Glomerular visceral epithelial cell (primary cell): Measurements from ENCODE around the gene DNM2.

Source experiments
- DNase-seq: peaks from one replicate; pipeline ENCODE4 v3.0.0-alpha.2; 2016; ENCODE audit errors: extremely low spot score

DNM2 gene

GRCh38 chr19:10776900-10777650, 59.2 kb downstream of the DNM2 start:
- DNase-seq, result no peak

- no peak for DNase-seq
These were observed 62.5 kb downstream of the DNM2 start for GRCh38 chr19:10780368-10780767.

GRCh38 chr19:10782795-10783194, 64.9 kb downstream of the DNM2 start:
- DNase-seq, result no peak

- DNase-seq, result no peak
These were observed 66.4 kb downstream of the DNM2 start for GRCh38 chr19:10784257-10784656.

- DNase-seq, result no peak
These were observed 70.3 kb downstream of the DNM2 start for GRCh38 chr19:10788146-10788545.

GRCh38 chr19:10789866-10790265, 72.0 kb downstream of the DNM2 start:
- DNase-seq, result no peak

GRCh38 chr19:10796653-10797052, 78.8 kb downstream of the DNM2 start:
- no peak for DNase-seq

- DNase-seq, result no peak
These were observed 79.2 kb downstream of the DNM2 start for GRCh38 chr19:10797078-10797477.

GRCh38 chr19:10797541-10798256, 79.8 kb downstream of the DNM2 start:
- DNase-seq, result no peak

- no peak for DNase-seq
These were observed 82.6 kb downstream of the DNM2 start for GRCh38 chr19:10800488-10800887.

GRCh38 chr19:10802479-10802878, 84.6 kb downstream of the DNM2 start:
- no peak for DNase-seq

GRCh38 chr19:10803252-10803651, 85.4 kb downstream of the DNM2 start:
- DNase-seq, result no peak

- DNase-seq, result no peak
These were observed 87.3 kb downstream of the DNM2 start for GRCh38 chr19:10805065-10805757.

- no peak for DNase-seq
These were observed 87.9 kb downstream of the DNM2 start for GRCh38 chr19:10805758-10806247.

- peak; percentile 35 for DNase-seq
These were observed 91.2 kb downstream of the DNM2 start for GRCh38 chr19:10808937-10809649.

- DNase-seq, result no peak
These were observed 91.9 kb downstream of the DNM2 start for GRCh38 chr19:10809651-10810285.

- DNase-seq, result no peak
These were observed 93.7 kb downstream of the DNM2 start for GRCh38 chr19:10811391-10812111.

- no peak for DNase-seq
These were observed 94.3 kb downstream of the DNM2 start for GRCh38 chr19:10812196-10812595.

- peak; percentile 80 for DNase-seq
These were observed 95.1 kb downstream of the DNM2 start for GRCh38 chr19:10812902-10813404.

GRCh38 chr19:10815007-10815536, 97.2 kb downstream of the DNM2 start:
- DNase-seq, result no peak
